HG03066 (cell line): ENCODE data around the gene DOCK2.

Experiments
- ATAC-seq: cut with Tn5 transposase; IDR thresholded peaks from one replicate; pipeline ENCODE4 v1.9.1; 2021; ENCODE audit warnings: low read depth; ENCODE audit not compliant: unreplicated experiment

DOCK2 gene

DNA sequence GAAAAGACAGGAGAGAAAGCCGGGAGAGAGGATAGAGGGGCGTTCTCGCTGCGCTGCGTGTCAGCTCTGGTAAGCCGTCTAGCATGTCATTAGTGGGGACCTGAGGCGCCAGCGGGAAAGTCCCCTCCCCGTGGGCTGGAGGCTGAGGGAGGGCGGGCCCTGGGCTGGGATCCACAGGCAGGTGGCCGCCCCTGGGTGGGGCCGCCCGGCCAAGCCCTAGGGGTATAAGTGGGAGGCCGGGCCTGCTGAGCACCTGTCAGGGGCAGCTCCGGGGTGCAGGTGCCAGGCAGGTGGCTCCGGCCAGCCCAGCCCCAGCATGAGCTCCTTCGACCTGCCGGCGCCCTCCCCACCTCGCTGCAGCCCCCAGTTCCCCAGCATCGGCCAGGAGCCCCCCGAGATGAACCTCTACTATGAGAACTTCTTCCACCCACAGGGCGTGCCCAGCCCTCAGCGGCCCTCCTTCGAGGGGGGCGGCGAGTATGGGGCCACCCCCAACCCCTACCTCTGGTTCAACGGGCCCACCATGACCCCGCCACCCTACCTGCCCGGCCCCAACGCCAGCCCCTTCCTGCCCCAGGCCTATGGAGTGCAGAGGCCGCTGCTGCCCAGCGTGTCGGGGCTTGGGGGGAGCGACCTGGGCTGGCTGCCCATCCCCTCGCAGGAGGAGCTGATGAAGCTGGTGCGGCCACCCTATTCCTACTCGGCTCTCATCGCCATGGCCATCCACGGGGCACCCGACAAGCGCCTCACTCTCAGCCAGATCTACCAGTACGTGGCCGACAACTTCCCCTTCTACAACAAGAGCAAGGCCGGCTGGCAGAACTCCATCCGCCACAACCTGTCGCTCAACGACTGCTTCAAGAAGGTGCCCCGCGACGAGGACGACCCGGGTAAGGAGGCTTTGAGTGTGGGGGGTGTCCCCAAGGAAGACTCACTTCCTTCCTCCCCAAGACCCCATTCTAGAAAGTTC is 468.9 kb downstream of the DOCK2 start, which contains the start of gene FOXI1:
TSS of gene FOXI1 (plus strand) at position 256 of the 970 bp plus-strand sequence. CDS start at position 317, 61 bp downstream.
- ATAC-seq, result no peak

- no peak for ATAC-seq
These were observed 470.6 kb downstream of the DOCK2 start for GRCh38 chr5:170107674-170108073.

- ATAC-seq, result no peak
These were observed 471.3 kb downstream of the DOCK2 start for GRCh38 chr5:170108266-170108785.

DNA sequence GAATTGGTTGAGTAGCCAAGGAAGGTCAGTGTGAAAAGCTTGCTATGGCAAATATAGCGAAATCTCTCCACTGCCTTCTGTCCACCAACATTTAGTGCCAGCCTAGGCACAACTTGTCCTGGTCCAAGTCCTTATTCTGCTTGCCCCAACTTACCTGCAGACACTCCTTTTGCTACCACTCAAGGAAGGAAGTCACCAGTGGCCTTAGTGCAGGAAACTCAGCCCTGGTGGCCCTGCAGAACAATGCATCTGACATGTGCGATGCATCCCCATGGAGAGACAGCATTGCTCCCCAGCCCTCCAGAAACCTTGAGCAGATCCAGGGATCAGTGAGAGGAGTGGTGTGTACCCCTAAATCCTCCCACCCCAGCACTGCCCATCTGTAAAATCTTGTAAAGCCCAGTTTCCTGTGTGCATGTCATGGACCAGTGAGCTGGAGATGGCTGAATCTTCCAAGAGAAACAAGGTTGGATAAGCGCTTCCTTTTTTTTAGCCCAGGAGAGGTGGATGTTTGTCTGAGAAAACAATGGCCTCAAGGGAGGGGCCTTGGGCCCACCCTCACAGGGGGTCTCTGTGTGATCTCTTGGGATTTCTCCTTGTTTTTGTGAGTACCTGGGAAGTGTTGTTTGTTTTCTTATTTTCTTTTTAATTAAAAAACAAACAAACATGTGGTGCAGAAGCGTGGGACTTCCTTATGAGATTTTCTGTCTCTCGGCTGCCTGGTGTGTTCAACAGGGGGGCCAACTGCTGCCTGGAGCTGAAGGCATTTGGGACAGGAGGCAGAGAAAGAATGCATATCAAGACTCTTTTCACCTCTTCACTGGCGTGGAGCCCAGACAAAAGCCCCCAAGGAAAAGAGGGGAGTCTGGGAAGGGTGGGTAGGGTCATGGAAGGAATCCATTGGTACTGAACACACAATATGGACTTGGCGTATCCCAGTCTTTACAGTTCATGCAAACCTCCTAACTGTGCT is 472.3 kb downstream of the DOCK2 start:
- ATAC-seq, result no peak

- ATAC-seq, result no peak
These were observed 473.5 kb downstream of the DOCK2 start for GRCh38 chr5:170110403-170111087.

DNA sequence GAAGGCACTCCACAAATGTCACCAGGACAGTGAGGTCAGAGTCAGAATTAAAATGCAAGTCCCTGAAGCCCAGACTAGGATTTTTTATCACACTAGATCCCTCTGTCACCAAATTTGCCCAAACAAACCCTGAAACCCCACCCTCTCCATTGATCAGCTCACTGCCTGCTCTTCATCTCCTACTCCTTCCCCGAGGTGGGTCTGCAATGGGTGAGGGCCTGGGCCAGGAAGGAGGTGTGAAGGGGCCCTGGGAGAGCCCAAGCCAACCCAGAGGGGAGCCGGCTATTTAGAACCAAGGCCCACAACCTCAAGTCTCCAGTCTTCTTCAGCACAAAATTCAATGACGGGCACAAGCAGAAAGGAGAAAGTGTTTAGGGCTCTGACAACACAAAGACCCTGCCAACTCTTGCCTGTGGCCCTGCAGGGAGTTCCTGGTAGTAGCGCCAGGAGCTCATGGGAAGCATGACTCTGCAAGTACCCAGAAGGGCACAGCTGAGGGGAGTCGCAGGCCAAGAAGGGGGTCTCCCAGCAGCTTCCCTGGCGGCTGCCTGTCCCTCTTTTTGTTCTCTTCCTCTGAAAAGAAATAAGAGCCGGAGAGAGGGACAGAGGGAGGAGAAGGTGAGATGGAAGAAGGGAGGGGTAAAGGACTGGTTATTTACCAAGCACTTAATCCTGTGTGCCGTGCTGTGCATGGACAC is 474.2 kb downstream of the DOCK2 start:
- ATAC-seq, result no peak

GRCh38 chr5:170112876-170113521 is 475.9 kb downstream of the DOCK2 start:
- ATAC-seq, result no peak

DNA sequence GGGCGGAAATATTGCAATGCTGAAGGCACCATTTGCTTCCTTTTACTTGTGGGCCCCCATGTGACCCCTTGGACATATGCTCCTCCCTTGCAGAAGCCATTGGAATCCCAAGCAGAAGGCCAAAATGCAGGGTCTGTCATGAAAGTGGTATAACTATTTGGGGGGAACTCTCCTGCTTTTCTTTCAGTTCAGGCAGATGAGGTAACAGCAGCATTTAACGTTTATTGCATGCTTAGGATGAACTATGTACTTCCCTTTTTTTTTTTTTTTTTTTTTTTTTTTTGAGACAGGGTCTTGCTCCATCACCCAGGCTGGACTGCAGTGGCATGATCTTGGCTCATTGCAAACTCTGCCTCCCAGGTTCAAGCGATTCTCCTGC is 476.4 kb downstream of the DOCK2 start:
- ATAC-seq, result no peak

- ATAC-seq, result no peak
These were observed 477.2 kb downstream of the DOCK2 start for GRCh38 chr5:170114271-170114670.

- ATAC-seq, result no peak
These were observed 478.9 kb downstream of the DOCK2 start for GRCh38 chr5:170115925-170116324.

- ATAC-seq, result no peak
These were observed 480.7 kb downstream of the DOCK2 start for GRCh38 chr5:170117736-170118135.

- ATAC-seq, result no peak
These were observed 483.5 kb downstream of the DOCK2 start for GRCh38 chr5:170120576-170120975.

GRCh38 chr5:170121321-170121720 is 484.2 kb downstream of the DOCK2 start:
- no peak for ATAC-seq

GRCh38 chr5:170126061-170126460 is 489.0 kb downstream of the DOCK2 start:
- ATAC-seq, result no peak

DNA sequence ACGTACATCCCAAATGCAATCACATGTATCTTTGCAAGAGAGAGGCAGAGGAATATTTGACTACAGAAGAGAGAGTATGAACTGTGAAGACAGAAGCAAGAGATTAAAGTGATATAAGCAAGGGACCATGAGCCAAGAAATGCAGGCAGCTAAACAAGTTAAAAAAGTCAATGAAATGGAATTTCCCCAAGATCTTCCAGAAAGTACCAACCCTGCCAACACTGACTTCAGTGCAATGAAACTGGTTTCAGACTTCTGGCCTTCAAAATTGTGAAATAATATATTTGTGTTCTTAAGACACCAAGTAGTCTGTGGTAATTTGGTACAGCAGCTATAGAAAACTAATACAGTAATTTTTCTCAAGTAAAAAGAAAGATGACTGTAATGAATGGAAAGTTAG is 489.6 kb downstream of the DOCK2 start:
- no peak for ATAC-seq

DNA sequence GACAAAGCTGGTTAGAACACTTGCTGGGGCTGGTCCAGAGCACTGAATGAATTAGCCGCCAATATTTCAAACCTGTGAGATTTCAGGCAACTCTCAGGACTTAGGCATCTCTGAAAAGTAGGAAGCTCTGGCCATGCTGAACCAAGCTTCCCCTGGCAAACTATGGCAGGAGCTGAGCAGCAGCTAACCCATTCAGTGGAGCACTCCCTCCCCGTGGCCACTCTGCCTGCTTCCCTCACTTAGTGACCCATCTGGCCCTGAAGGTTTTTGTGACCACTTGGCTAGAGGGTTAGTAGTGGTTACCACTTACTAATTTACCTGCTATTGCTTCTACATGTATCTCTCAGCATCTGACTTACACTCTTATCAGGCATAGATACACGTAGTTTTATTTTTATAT is 494.2 kb downstream of the DOCK2 start:
- no peak for ATAC-seq

DNA sequence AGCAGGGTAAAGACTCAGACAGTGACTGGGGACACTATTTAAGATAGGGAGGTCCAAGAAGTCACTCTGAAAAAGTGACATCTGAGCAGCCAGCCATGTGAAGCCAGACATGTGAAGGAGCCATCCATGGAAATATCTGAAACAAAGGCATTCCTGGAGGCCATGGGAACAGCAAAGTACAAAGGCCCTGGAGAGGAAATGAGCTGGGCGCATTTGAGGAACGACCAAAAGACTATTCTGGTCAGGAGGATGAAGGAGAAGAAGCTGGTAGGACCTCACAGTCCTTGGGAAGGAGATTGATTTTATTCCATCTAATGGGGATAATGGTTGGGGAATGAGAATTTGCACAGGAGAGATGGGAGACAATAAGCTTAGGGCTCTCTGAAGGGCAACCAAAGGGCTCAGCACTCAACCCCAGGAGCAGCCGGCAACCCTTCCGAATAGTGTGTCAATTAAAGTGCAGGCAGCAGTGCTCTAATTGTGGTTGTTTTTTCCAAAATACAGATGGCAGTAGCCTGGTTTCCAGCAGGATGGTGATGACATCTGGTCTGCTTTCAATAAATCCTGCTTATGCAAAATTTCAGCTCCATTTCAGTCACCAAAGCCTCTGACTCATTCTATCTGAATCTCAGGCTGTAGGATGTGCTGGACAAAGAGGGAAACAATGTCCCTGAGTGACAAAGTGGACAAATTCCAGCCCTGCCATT is 495.3 kb downstream of the DOCK2 start:
- ATAC-seq, result no peak
